Ovary (tissue), 9 donors: ENCODE data around the gene ADAMTSL5. TPM values are rescaled to one million over a fixed set of nuclear protein-coding genes. Genes with fewer than 3 reads are reported as not detected.

ENCODE experiments used
- DNase-seq, 5 donors: peaks; one replicate each; pipeline ENCODE4 v3.0.0-alpha.2; 2019 to 2020
- H3K27ac ChIP-seq, 2 donors: fragments of 200-600 bp; one replicate each; pipeline versions ENCODE4 v1.5.1 to v1.8.0; 2019 to 2022
- H3K27me3 ChIP-seq: fragments of 200-600 bp; one replicate; pipeline ENCODE4 v1.8.0; 2022
- H3K36me3 ChIP-seq: fragments of 200-600 bp; sonication (generic); one replicate; pipeline ENCODE4 v1.5.1; 2019
- H3K4me1 ChIP-seq: one replicate; pipeline ENCODE4 v1.8.1; 2013; ENCODE audit warnings: mild to moderate bottlenecking, moderate library complexity; ENCODE audit not compliant: insufficient read depth
- H3K4me3 ChIP-seq: fragments of 200-600 bp; sonication (generic); one replicate; pipeline ENCODE4 v1.5.1; 2017
- H3K9me3 ChIP-seq, 2 donors: fragments of 200-600 bp in 1 of 2; sonication (generic) in 1 of 2; one replicate each; pipeline versions ENCODE4 v1.5.1 to v1.8.1; 2013 to 2019; ENCODE audit warnings: mild to moderate bottlenecking in 1 of 2, moderate library complexity in 1 of 2
- CTCF ChIP-seq, 3 donors: fragments of 450-650 bp in 2 of 3; fragments of 200-600 bp in 1 of 3; IDR thresholded peaks; one replicate each; pipeline versions ENCODE4 v1.5.1 to v1.8.0; 2016 to 2022; ENCODE audit warnings: antibody characterized with exemption in 3 of 3, mild to moderate bottlenecking in 1 of 3
- EP300 ChIP-seq: sonication (generic); formaldehyde crosslinking; IDR thresholded peaks from one replicate; pipeline ENCODE4 v1.6.1; 2017; ENCODE audit warnings: antibody characterized with exemption
- POLR2A ChIP-seq: fragments of 450-650 bp; IDR thresholded peaks from one replicate; pipeline ENCODE4 v1.6.1; 2017; ENCODE audit warnings: antibody characterized with exemption, mild to moderate bottlenecking, moderate library complexity
- WGBS, 3 donors: extraction: QIAGEN DNeasy Blood & Tissue Kit in 1 of 3; methylation state at CpG; one replicate each; pipeline versions ENCODE4 v1.1.5 to v1.1.7; 2013 to 2017; 5-methylcytosine and 5-hydroxymethylcytosine counted together
- intact Hi-C, 4 donors: fragments of 100-400 bp; cut with DNase I; formaldehyde crosslinking; loops; one replicate each; pipeline versions ENCODE4 v1.11.0 to v1.15.1; 2022 to 2023
- polyA plus RNA-seq, 2 donors: library from polyadenylated mRNA; stranded (reverse); fragments of 200-250 nt in 1 of 2; fragments of 350-450 nt in 1 of 2; fragmentation: Illumina TruSeq in 1 of 2; extraction: RNeasy Lipid Tissue Mini Kit (QIAGEN cat#74804) in 1 of 2; gene quantifications; one replicate each; pipeline ENCODE4 v1.2.3, GENCODE V29; 2013 to 2014
- total RNA-seq, 7 donors: library from RNA; depleted of rRNA in 2 of 7; stranded (reverse); fragments of >200 nt in 2 of 7; fragmentation: NEBNext Ultra II Directional in 3 of 7; extraction: Animal tissue kit (Norgen Biotek cat#: 25700) in 3 of 7; gene quantifications; one replicate each; pipeline versions ENCODE4 v1.1.0 to v1.2.4, GENCODE V29; 2016 to 2023
- donor health status: DM: no; HTN: no; CAD: no; lungs with moderate emphysema.
- donor health status: DM: no; HTN: no; CAD: no.
- donor health status: Bipolar disorder and iron deficiency.
- donor health status: DM: yes; HTN: yes; CAD: no.
- donor health status: DM: no; HTN: no; CAD: no.
- donor health status: DM: yes; HTN: yes; CAD: no.

ADAMTSL5 gene
- total and polyA plus RNA-seq, 9 donors = 0.19 to 7.5 (median 2.0) TPM; not detected in 1

GRCh38 chr19:1465191-1466016, 47.4 kb downstream of the ADAMTSL5 start:
- no peak for TF ChIP-seq CTCF (IDR thresholded peaks at IDR 0.05)
- no peak for TF ChIP-seq EP300
- TF ChIP-seq POLR2A = no peak
- peaks cover 11% of the 10 kb centered on the region for H3K27me3 ChIP-seq
- H3K36me3 ChIP-seq = no peaks in the 10 kb centered on the region
- WGBS, 3 donors = 40 to 53% (median 53%) methylated on average over 57 to 83 of the region's 83 CpGs
- H3K9me3 ChIP-seq = no peaks in the 10 kb centered on the region
- DNase-seq = peak in 1 of 5 donors; percentile 73
- H3K4me1 ChIP-seq = peaks cover 25% of the 10 kb centered on the region
- no peak overlapping the region for H3K27ac ChIP-seq
- no peak overlapping the region for H3K4me3 ChIP-seq
- intact Hi-C loops = no loop called here

- Histone ChIP-seq H3K4me1 (peaks cover under 1% of the 10 kb centered on the region), H3K4me3 (no peak overlapping the region), H3K9me3 (no peaks in the 10 kb centered on the region), H3K36me3 (no peaks in the 10 kb centered on the region), H3K27ac (no peak overlapping the region), H3K27me3 (peaks cover 4% of the 10 kb centered on the region)
- TF ChIP-seq POLR2A (no peak), EP300 (no peak), CTCF (IDR thresholded peaks at IDR 0.05) (no peak)
- DNase-seq = no peak
- WGBS, 3 donors = 92 to 93% (median 93%) methylated on average over 20 to 24 of the region's 24 CpGs
- intact Hi-C loops = no loop called here
Observed at GRCh38 chr19:1461862-1462261, 51.0 kb downstream of the ADAMTSL5 start.

GRCh38 chr19:1460033-1460995, 52.5 kb downstream of the ADAMTSL5 start:
- WGBS, 3 donors = 88 to 93% (median 88%) methylated on average over 35 to 36 of the region's 36 CpGs

More at GRCh38 chr19:1460033-1460995, 52.5 kb downstream of the ADAMTSL5 start:
- H3K4me3 ChIP-seq = no peak overlapping the region
- TF ChIP-seq EP300 = no peak
- no peak for TF ChIP-seq POLR2A
- no peak for TF ChIP-seq CTCF (IDR thresholded peaks at IDR 0.05)
- H3K27ac ChIP-seq = no peak overlapping the region
- intact Hi-C loops = no loop called here
- no peak for DNase-seq
- no peaks in the 10 kb centered on the region for H3K27me3 ChIP-seq
- no peaks in the 10 kb centered on the region for H3K4me1 ChIP-seq
- H3K36me3 ChIP-seq = no peaks in the 10 kb centered on the region
- H3K9me3 ChIP-seq = no peaks in the 10 kb centered on the region
